TTC549 (cell line): ENCODE results near the gene ELMO1.

Experiments used
- FAIRE-seq: peaks from 2 replicates; lab custom pipeline; 2012; peaks lifted over from hg19 to GRCh38; lab: Jason Lieb, UNC

Gene ELMO1

DNA sequence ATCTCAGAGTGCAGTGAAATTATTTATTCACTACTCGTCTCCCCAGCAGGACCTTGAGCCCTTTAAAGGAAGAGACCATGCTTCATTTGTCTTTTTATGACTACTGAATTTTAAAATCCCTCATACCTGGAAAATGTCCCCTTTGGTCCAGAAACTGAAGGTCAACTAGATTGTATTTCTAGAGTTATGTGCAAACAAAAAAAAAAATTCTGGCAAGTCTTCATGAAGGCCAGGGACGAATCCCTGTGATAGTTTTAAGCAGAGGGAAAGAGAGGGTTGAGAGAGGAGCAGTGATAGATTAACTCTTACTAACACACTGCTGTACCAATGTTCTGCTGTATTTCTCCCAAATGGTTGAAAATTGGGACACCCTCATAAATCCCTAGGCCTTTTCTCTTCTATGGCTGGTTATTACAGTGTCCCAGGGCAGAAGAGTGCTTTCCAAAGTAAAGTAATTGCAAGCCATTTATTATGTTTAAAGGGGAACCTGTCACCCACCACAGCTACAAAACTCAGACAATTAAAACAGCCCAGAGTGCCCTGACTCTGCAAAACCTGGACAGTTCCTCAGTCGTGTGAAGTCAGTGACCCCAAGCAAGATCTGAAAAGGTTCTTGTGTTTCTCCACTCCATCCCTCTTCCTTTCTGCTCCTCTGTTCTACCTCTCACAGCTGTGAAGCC, 541.6 kb downstream of the ELMO1 start:
- FAIRE-seq: no peak

DNA sequence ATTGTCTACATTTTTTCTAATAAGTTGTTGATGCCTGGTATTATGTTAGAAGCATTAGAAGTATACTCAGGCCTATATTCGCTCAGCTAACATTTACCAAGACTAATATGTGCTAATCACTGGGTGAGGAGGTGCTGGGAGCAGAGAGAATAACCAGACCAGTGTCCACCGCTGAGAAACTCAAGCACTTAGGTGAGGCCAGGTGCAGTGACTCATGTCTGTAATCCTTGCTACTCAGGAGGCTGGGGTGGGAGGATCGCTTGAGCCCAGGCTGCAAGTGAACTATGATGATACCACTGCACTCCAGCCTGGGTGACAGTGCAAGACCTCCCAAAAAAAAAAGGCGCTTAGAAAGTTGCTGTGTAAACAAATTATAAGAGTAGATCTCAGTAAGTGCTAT, 542.2 kb downstream of the ELMO1 start:
- FAIRE-seq: no peak

DNA sequence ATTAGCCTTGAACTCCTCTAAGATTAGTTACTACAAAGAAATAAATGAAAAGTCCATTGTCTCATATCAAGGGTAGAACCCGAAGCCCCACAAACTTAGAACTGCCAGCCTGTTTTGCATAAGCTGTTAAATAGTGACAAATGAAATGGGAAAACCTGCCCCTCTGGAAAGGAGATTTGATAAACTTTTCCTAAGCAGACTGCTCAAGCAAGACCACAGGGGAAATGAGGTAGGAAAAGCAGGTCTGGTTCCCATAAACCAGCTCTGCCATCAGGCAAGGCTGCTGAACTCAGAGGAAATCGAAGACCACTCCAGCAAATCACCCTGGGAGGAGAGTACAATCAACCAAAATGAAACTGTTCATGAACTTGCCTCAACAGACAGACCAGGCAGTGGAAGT, 542.8 kb downstream of the ELMO1 start:
- FAIRE-seq: no peak

DNA sequence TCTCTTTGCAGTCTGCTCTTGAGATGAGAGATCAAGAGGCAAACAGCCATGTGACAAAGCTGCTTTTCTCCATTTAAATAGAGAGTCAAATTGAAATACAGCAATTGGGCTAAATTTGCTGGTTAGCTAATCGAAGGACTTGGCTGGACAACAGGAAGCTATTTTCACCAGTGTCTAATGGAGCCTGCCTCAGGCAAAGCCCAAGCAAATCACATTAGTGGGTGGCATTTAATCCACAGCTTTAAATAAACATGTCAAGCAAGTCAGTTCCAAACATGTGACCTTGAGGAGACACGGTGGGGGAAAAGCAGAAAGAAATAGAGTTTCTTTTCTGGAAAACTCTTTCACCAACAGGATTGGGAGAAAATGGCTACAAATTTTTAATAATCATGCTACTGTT, 543.9 kb downstream of the ELMO1 start:
- FAIRE-seq: no peak

DNA sequence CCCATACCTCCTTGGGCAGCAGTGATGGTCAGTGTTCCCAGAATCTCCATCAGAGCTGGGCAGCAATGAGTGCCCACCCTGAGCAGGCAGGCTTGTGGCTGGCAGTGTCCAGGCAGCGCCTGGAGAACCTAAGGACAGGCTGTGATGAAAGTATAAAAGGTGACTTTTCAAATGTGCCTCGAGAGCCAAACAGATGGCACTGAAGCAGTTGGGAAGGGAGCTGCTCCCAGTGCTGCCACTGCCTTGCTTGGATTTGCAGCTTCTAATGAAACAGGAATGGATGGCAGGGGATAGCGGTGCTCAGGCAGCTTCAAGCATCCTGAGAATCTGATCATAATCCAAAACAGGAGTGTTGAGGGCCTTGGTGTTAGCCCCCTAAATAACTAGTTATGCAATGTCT, 544.6 kb downstream of the ELMO1 start:
- no peak for FAIRE-seq

DNA sequence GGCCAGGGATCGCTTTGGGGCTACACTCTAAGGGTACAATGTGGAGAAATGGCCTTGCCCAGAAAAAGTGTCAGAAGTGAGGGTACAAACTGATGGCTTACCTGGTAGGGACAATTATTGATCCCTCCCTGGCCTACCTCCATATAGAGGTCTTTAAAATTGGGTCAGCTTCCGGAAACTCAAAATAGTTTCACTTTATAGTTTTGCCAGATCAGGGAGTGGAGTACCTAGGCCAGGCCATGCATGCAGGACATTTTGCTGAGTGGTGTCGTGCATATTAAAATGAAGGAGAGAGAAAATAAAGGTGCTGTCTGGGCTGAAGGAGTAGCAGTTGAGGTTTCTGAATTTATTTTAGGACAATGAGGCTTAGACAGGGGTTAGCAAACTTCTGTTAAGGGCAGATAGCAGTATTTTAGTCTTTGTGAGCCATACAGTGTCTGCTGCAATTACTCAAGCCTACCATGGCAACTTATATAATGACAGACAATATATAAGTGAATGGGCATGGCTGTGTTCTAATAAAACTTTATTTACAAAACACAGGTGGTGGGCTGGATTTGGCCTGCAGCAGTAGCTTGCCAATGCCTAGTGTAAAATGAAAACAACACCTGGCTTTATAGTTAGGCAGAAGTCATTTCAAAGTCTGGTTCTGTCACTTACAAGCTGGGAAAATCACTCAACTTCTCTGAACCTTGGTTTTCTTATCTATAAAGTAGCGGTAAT, 547.5 kb downstream of the ELMO1 start:
- no peak for FAIRE-seq

DNA sequence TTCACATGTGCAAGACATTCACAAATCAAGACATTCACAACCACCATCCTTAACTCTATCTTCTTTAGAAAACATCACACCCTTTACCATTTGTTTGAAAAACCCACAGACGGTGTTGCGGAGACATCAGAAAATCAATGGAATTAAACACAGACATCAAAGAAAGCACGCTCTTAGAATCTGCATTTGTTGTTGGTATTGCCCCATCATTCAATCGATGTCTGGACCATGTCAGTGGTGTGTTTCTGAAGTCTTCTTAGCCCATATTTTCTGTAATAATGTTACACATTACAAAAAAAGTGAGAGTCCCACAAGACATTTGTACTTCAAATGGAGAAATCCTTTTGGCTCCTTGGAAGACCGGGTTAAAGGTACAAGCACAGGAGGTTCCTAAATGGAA, 550.5 kb downstream of the ELMO1 start:
- FAIRE-seq: no peak

DNA sequence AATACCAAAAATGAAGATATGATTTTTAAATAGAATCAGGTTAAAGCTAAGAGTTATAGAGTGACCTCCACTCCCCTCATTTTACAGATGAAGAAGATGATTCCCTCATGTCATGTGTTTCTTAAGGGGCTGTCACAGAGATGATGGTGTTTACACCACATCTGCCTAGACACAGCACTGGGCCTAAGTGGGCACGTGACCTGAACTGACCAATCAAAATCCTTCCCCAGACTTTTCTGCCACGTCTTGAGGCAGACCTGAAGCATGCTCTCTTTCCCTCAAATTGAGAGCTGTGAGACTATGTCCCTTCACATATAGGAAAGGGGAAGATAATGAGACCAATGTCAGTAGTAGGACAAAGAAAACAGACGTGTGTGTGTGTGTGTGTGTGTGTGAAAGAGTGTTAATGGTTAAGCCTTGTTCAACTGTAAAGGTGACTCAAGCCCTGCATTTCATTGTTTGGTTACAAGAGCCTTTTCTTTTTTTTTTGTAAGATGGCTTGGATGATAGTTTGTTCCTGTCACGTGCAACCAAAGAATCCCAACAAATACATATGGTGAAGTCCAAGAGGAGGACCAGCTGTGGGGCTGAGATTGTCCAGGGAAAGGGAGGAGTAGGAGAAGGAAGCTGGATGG, 551.6 kb downstream of the ELMO1 start:
- no peak for FAIRE-seq

DNA sequence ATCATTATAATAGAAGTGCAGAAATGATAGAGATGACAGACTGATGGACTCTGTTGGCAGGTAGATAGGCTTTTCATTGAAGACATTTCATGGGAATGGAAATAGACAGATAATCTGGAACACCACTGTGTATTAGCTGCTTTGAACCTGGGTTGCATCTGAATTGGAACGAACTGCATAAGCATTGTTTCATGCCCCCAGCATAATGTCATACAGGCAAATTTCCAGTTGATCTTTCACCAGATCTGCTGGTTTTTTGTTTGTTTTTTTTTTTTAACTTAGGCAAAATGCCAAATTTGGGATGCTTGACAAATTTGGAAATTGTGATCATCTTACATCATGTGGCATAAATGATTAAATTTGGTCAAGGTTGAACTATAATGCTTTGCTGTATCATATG, 552.2 kb downstream of the ELMO1 start:
- no peak for FAIRE-seq

DNA sequence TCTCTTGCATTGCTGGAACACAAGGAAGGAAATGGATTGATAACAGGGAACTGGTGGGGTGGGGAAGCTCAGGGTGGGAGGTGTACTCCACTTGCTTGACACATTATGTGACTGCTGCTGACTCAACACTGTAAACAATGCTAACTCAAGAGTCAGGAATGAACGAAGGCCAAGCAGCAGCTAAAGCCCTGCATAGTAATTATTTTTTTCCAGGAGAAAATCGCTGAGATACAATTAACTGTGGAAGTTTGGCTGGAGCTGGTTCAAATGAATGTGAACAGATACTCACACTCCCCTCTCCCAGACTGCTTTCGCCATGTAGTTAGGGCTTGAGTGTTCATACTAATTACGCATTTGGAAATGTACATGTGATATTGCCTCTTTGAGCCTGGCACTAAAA, 553.5 kb downstream of the ELMO1 start:
- FAIRE-seq: no peak

DNA sequence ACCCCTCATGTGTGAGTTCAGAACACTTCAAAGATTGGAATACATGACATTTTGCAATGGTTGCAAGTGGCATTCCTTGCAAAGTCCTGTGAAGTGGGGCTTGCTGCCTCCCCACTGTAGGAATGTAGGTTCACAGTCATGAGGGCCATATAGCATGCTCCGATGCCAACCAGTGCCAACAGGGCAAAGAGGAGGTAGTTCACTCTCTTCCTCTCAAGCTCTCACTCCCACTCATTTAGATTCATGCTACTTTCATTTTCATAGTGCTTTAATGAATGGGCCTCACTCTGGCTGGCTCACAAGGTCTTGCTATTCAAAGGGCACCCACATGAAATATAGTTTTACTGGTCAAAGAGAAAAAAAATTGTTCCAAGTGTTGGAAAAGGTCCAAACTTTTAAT, 554.5 kb downstream of the ELMO1 start:
- FAIRE-seq: no peak

DNA sequence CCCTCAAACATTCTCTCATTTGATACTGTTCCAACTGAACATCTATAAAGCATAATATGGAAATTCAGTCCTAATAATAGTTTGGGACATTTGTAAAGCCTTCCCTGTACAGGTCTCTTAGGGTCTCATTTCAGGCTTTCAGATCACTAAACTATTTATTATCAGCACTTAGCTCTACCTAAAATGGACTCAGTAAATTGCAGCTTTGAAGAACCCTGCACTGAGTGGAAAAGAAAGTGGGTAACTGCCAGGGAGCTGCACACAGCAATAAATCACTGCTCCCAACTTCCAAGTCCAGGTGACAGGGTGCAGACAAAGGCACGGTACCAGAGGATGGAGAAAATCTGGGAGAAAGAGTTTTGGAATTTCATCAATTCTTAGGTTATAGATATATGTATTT, 559.5 kb downstream of the ELMO1 start:
- FAIRE-seq: no peak

DNA sequence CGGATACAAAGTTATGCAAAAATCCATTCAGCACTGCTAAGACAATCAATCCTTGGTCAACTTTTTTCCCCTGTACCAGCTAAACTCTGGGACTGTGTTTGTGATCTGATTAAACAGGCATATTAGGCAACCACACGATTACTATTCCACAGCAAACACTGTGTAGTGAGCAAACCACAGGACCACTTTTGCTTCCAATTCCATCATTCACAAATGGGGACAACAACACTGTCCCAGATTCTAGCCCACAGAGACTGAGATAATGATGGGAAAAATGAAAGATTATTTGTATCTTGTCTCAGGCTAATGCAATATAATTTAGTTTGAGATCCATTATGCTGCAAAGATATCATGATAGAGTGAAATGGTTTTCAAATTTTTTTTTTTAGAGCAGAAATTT, 560.7 kb downstream of the ELMO1 start:
- FAIRE-seq: no peak

DNA sequence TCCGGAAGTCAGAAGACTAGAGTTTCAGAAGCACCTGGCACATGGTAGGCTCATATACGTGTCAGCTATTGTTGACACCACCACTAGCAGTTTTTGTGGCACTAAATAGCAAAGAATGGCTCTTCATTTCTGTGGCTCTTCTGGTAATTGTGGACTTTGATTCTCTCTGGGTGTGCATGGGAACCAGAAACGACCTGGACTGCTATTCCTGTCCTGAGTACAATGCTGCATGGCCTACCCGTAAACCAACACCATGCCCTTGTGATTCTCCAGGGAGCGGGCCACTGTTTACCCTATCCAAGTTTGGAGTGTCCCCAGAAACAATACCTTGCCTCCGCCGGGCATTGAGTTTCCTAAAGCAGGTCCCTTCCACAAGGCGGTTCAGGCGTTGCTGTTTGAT, 561.4 kb downstream of the ELMO1 start:
- no peak for FAIRE-seq

DNA sequence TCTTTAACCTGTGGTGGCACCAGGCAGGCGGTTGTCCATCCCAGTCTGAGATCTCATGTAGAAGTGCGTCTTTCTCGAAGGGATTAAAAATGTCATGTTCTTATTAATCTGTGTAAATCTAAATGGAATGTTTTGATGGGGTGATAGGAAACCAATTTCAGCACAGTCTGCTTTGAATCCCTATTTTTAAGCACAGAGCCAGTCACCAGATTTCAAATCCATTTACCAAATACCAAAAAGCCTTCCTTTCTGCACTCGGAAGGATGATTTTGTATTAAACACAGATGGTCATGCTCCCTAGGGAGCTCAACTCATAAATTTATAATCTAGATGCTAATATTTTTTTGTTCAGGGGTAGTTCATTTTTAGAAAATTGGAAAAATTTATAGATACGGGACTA, 563.8 kb downstream of the ELMO1 start:
- no peak for FAIRE-seq

DNA sequence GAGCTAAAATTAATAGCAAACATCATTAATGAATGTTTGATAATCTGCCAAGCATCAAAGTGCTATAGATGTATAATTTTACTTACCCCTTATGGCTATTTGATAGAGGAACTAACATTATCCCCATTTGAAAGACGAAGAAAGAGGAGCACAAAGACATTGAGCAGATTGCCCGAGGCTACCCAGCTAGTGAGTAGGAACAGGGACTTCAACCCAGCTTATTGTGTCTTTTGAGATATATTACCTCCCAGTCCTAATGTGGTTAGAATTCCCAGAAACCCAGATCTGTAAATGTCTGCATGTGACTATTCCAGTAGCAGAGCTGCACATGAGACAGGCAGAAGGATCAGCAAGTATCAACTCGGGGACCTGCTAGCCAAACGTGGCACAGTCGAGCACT, 564.3 kb downstream of the ELMO1 start:
- no peak for FAIRE-seq

DNA sequence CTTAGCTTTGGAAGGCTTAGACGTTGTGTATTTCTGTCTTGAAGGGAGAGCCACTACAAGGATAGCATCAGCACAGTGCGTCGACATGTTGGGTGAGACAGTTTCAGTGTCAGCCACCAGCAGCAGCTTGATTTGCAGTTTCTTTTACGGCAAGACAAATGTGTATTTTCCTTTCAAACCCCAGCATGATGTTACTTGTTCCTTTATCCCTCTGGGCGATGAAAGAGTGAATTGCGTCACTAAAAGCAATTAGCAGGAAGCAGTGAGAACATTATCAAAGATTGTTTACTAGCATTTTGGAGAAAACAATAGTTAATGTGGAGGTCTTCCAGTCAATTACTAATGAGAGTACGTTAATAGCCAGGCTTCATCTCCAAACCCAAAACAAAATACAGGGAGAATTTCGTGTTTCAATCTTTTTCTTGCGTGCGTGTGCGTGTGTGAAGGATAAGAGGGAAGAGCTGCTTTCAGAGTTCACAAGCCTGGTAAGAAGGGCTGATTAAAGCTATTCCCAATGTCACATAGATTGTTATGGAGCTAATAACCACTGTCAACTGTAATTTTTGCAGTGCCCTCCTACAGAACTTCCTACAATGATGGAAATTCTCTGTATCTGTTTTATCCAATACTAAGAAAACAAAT, 567.3 kb downstream of the ELMO1 start:
- FAIRE-seq: no peak

DNA sequence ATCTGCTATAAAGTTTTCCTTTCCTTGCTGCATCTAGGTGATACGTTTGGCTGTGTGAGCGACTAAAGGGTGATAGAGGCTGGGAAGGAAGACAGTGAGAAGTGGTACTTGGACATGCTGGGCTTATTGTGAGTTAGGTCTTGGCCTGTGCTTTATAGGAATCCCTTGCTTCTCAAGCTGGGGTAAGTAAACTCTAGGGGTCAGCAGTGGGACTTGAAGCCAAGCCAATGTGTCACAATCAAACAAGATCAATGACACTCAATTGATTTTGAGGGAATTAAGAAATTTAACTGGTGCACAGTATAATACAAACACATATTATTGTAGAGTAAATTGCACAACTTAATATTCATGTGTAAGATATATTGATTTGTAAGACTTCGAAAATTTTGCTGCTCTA, 568.6 kb downstream of the ELMO1 start:
- no peak for FAIRE-seq

DNA sequence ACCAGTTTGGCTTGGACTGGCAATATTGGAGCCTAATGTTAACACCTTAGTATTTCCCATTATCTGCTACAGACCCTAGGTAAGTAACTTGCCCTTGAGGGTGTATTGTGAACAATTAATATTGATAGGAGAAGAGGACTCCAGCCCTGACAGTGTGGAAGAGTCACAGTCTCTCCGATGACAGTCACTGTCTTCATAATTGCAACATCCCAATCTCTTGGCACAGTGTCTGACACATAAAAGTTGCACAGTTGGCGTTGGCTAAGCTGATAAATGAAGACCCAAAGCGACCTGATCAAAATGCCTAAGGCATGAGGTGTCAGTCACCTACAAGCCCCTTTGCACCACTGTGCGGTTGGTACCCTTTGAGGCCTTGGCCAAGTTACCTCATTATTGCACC, 569.6 kb downstream of the ELMO1 start:
- no peak for FAIRE-seq

DNA sequence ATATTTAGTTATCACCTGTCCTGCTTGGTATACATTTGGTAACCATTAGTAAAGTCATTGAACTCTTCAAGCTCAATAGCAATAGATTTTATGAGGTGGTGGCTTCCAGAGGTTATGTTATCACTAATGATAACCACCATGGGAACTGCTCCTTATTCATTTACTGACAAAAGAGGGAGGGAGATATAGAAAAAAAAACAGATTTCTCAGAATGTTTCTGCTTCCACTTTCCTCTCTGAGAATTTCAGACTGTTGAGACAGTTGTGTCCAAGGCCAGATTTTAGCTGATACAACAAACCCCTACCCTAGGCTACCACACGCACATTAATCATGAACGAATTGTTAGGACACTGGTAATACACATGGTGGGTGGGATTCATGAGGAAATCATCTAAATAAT, 570.4 kb downstream of the ELMO1 start:
- no peak for FAIRE-seq

DNA sequence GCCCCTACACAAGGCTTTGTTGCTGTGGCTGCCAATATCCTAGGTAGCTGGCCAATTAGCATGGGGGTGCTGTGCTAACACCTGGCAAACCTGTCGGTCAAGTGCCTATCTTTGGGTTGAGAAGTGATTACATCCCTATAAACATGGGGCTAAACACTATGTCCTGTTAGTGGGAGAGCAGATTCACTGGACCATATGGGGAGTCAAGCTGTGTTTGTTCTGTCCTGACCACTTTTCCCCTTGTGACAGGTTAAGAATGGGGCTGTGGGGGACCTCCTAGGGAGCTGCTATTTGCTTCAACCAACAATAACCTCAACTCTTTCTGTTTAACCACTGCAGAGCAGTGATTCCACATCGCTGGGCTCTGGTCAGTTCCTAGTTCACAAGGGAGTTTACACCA, 572.9 kb downstream of the ELMO1 start:
- FAIRE-seq: no peak

DNA sequence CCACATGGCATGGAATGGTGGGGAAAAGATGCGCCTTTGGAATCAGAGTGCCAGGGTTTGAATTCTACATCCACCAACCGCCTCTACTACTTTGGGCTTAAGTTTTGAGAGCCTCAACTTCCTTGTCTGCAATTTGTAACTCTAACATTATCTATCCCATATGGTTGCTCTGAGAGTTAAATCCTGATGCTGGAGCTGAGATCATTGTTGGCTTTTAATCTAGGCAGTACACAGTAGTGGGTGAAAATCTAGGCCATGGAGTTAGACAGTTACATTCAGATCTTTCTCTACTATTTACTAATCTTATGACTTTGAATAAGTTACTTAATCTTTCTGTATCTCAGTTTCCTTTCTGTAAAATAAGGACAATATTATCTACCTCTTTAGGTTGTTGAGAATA, 574.6 kb downstream of the ELMO1 start:
- no peak for FAIRE-seq

DNA sequence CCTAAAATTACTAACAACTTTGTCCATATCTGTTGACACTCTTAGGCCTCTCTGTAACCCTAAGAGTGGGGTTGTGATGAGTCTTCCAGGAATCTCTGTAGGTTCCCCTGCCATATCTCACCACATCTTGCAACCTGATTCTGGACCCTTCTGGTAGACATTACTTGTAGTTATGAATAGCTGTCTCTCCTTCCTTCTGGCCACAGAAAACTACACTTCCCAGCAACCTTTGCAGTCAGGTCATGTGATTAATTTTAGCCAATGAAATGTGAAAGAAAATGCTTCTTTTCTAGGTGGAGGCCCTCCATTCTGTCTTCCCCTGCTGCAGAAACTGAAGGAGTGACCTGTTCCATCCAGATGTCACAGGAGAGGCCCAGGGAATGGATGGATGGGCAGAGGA, 576.8 kb downstream of the ELMO1 start:
- FAIRE-seq: no peak
